Measurements from ENCODE around the gene CCDC102A. TPM values are rescaled to one million over a fixed set of nuclear protein-coding genes. Genes with fewer than 3 reads are reported as not detected.

The CCDC102A gene
- total and polyA plus RNA-seq, 2 donors (not counting 3 experiments of a cell fraction or from before 2014, with no cell fraction given) = 7.8 to 12.2 TPM

- ChIA-PET CTCF (no interaction called here), POLR2A (no interaction called here)
- no peaks in the 10 kb centered on the region for H4K20me1 ChIP-seq (replicated peaks; ENCODE audit: control insufficient read depth, extremely low read depth, insufficient read depth, low read length)
- no TSS peak for BruUV-seq (replicated peaks)
- DNase-seq (ENCODE audit: low read depth, low spot score) (no peak), FAIRE-seq (no peak)
- no peak overlapping the region for H3K9ac ChIP-seq (replicated peaks; ENCODE audit: extremely low read depth, insufficient read depth, low read length)
- no peaks in the 10 kb centered on the region for H3K36me3 ChIP-seq (ENCODE audit: control insufficient read depth in 2 of 2, extremely low read depth in 1 of 2, insufficient read depth in 2 of 2, low read length in 2 of 2)
- H3K9me3 ChIP-seq (replicated peaks; ENCODE audit: control insufficient read depth, insufficient read depth, low read length) = no peaks in the 10 kb centered on the region
- no peak overlapping the region for H3K4me3 ChIP-seq (replicated peaks in 1 of 3; ENCODE audit: insufficient read depth in 1 of 3, low read depth in 1 of 3, low read length in 3 of 3)
- dilution Hi-C loops (cut with MboI; ENCODE audit: extremely low pct_ligation_motif_present, low sequenced_read_pairs) (no loop called here), intact Hi-C loops (cut with micrococcal nuclease) (no loop called here)
- TF ChIP-seq JUN (IDR thresholded peaks at IDR 0.05; ENCODE audit: borderline replicate concordance, insufficient read depth, insufficient read length, low read depth) (no peak), EZH2 (IDR thresholded peaks at IDR 0.05; ENCODE audit: borderline replicate concordance, low read depth, low read length, severe bottlenecking) (no peak), FOS (IDR thresholded peaks at IDR 0.05; ENCODE audit: borderline replicate concordance, insufficient read depth, low read length) (no peak), MYC (IDR thresholded peaks at IDR 0.05; ENCODE audit: low read depth, low read length) (no peak), POLR2AphosphoS5 (IDR thresholded peaks at IDR 0.05; ENCODE audit: insufficient read depth, low read depth, low read length) (no peak), CTCF (IDR thresholded peaks at IDR 0.05; ENCODE audit: extremely low read depth in 1 of 2, insufficient read depth in 1 of 2, low read depth in 1 of 2, low read length in 2 of 2) (no peak), GATA2 (IDR thresholded peaks at IDR 0.05; ENCODE audit: insufficient read depth, insufficient read length, low read depth, low read length) (no peak), POLR2A (IDR thresholded peaks at IDR 0.05; ENCODE audit: low read depth, low read length) (no peak)
- TF ChIP-seq, protein P1, sequence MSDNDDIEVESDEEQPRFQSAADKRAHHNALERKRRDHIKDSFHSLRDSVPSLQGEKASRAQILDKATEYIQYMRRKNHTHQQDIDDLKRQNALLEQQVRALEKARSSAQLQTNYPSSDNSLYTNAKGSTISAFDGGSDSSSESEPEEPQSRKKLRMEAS (IDR thresholded peaks at IDR 0.05; ENCODE audit: insufficient read depth, insufficient read length) = no peak
- peaks cover 0 to 2% of the 10 kb centered on the region in 2 experiments for H3K27me3 ChIP-seq (ENCODE audit: control insufficient read depth in 2 of 2, insufficient read depth in 2 of 2, low read length in 2 of 2)
- no peak overlapping the region for H3K27ac ChIP-seq (ENCODE audit: insufficient read depth, low read depth, low read length)
- H3K9me1 ChIP-seq (replicated peaks; ENCODE audit: control insufficient read depth, extremely low read depth, insufficient read depth, low read length) = no peaks in the 10 kb centered on the region
- no peaks in the 10 kb centered on the region for H3K79me2 ChIP-seq (ENCODE audit: control insufficient read depth, insufficient read depth, low read length)
- no peaks in the 10 kb centered on the region for H3K4me1 ChIP-seq (ENCODE audit: control insufficient read depth, extremely low read depth, insufficient read depth, low read length)
- H2AFZ ChIP-seq (ENCODE audit: low read depth, low read length) = no peak overlapping the region
- no peak overlapping the region for H3K4me2 ChIP-seq (ENCODE audit: insufficient read depth, low read length)
Observed at GRCh38 chr16:57568173-57568678, 31.9 kb upstream of the CCDC102A start.

All from endothelial cell of umbilical vein (primary cell).